HepG2 (cell line): ENCODE data around the gene IRAK3. TPM values are rescaled to one million over a fixed set of nuclear protein-coding genes. Genes with fewer than 3 reads are reported as not detected.

ENCODE experiments used
- ATAC-seq: fragments of 200-7000 bp; cut with Tn5 transposase; 3 replicates; pipeline ENCODE4 v1.9.1; 2020; ENCODE audit warnings: mild to moderate bottlenecking, moderate library complexity
- BruUV-seq: library from RNA; stranded (reverse); fragments of 400-500 nt; replicated peaks from 2 replicates; lab custom pipeline; 2021; lab: Mats Ljungman, UMichigan
- CTCF ChIA-PET: fragments of 300-600 bp; formaldehyde crosslinking; extraction: SDS; loops from one replicate; lab custom pipeline; 2021; ENCODE audit warnings: low total read pairs, inconsistent platforms, low intra/inter-chr PET ratio; lab: Yijun Ruan, JAX
- POLR2A ChIA-PET: fragments of 350-600 bp; sonication (Branson Sonifier 250); formaldehyde crosslinking; loops from one replicate; lab custom pipeline; 2020; ENCODE audit warnings: antibody characterized with exemption, inconsistent platforms; lab: Yijun Ruan, JAX
- DNase-seq: peaks from one replicate; pipeline ENCODE4 v3.0.0-alpha.2; 2015; ENCODE audit warnings: low spot score
- FAIRE-seq: peaks from 3 replicates; lab custom pipeline; 2011; peaks lifted over from hg19 to GRCh38; lab: Jason Lieb, UNC
- H2AFZ ChIP-seq: one replicate; pipeline ENCODE4 v1.6.1; 2011; ENCODE audit warnings: low read length, inconsistent platforms
- H3K27ac ChIP-seq: fragments of 300-600 bp; 3 replicates; pipeline ENCODE4 v1.8.0; 2011; ENCODE audit warnings: mixed run types, mild to moderate bottlenecking, mixed read lengths, low read length, inconsistent platforms; ENCODE audit not compliant: insufficient read depth; ENCODE audit errors: extremely low read length
- H3K27me3 ChIP-seq, 2 experiments: fragments of 200-600 bp in 1 of 2; 2 replicates in 1 of 2; 3 replicates in 1 of 2; pipeline versions ENCODE4 v1.6.0 to v1.8.0; 2011; ENCODE audit warnings: low read length in 2 of 2, mild to moderate bottlenecking in 2 of 2, moderate library complexity in 2 of 2, inconsistent platforms in 1 of 2; ENCODE audit not compliant: insufficient read depth in 2 of 2, control insufficient read depth in 1 of 2
- H3K36me3 ChIP-seq, 2 experiments: fragments of 200-600 bp in 1 of 2; replicated peaks in 1 of 2; 2 replicates in 1 of 2; 3 replicates in 1 of 2; pipeline versions ENCODE4 v1.5.1 to v1.8.0; 2011; ENCODE audit warnings: low read length in 2 of 2, inconsistent platforms in 1 of 2; ENCODE audit not compliant: insufficient read depth in 2 of 2, control insufficient read depth in 1 of 2
- H3K4me1 ChIP-seq: 2 replicates; pipeline ENCODE4 v1.5.1; 2012; ENCODE audit warnings: low read length, inconsistent platforms; ENCODE audit not compliant: insufficient read depth
- H3K4me2 ChIP-seq: 2 replicates; pipeline ENCODE4 v1.6.0; 2011; ENCODE audit warnings: low read depth, low read length, inconsistent platforms
- H3K4me3 ChIP-seq, 3 experiments: fragments of 200-600 bp in 1 of 3; sonication (generic), shearing (Covaris generic) in 1 of 3; replicated peaks in 1 of 3; 2 replicates each; pipeline ENCODE4 v1.5.1; 2011 to 2016; ENCODE audit warnings: low read length in 3 of 3, inconsistent platforms in 2 of 3, low read depth in 2 of 3, mild to moderate bottlenecking in 2 of 3, control low read depth in 1 of 3, mixed read lengths in 1 of 3; ENCODE audit not compliant: insufficient read depth in 1 of 3
- H3K79me2 ChIP-seq: one replicate; pipeline ENCODE4 v1.6.1; 2011; ENCODE audit warnings: low read length, inconsistent platforms; ENCODE audit not compliant: insufficient read depth
- H3K9ac ChIP-seq: 2 replicates; pipeline ENCODE4 v1.6.0; 2011; ENCODE audit warnings: mild to moderate bottlenecking, low read depth, low read length, inconsistent platforms; ENCODE audit not compliant: insufficient read depth
- H3K9me3 ChIP-seq: 2 replicates; pipeline ENCODE4 v1.5.1; 2012; ENCODE audit warnings: mild to moderate bottlenecking, low read length
- H4K20me1 ChIP-seq: 2 replicates; pipeline ENCODE4 v1.6.0; 2011; ENCODE audit warnings: inconsistent platforms, mild to moderate bottlenecking, low read length, moderate library complexity; ENCODE audit not compliant: insufficient read depth
- AKAP8 ChIP-seq: sonication (generic); formaldehyde crosslinking; IDR thresholded peaks from 2 replicates; pipeline ENCODE4 v1.5.1; 2020; ENCODE audit warnings: mild to moderate bottlenecking, missing genetic modification reagents
- CSRNP2 ChIP-seq: sonication (generic); formaldehyde crosslinking; conservative IDR thresholded peaks from 2 replicates; pipeline ENCODE4 v1.8.0; 2022; ENCODE audit warnings: low read depth, missing genetic modification reagents
- FLYWCH1 ChIP-seq: sonication (generic); formaldehyde crosslinking; IDR thresholded peaks from 2 replicates; pipeline ENCODE4 v1.8.1; 2023; ENCODE audit warnings: mild to moderate bottlenecking, missing genetic modification reagents
- HDAC2 ChIP-seq: sonication (generic); formaldehyde crosslinking; IDR thresholded peaks from 2 replicates; pipeline ENCODE4 v1.4.0; 2020; ENCODE audit warnings: missing genetic modification reagents
- HNRNPLL ChIP-seq: fragments of 200-400 bp; formaldehyde crosslinking; IDR thresholded peaks from 2 replicates; pipeline ENCODE4 v1.6.1; 2017; ENCODE audit warnings: mild to moderate bottlenecking, low read depth, low read length; ENCODE audit not compliant: poor library complexity, severe bottlenecking
- MATR3 ChIP-seq: sonication (generic); formaldehyde crosslinking; IDR thresholded peaks from 2 replicates; pipeline ENCODE4 v1.4.0; 2020; ENCODE audit warnings: missing genetic modification reagents
- ONECUT2 ChIP-seq: sonication (generic); formaldehyde crosslinking; IDR thresholded peaks from 2 replicates; pipeline ENCODE4 v1.4.0; 2020; ENCODE audit warnings: missing genetic modification reagents
- RXRA ChIP-seq: sonication (generic); formaldehyde crosslinking; IDR thresholded peaks from 2 replicates; pipeline ENCODE4 v1.5.1; 2020; ENCODE audit warnings: missing genetic modification reagents
- ZBTB34 ChIP-seq: sonication (generic); formaldehyde crosslinking; IDR thresholded peaks from 2 replicates; pipeline ENCODE4 v1.8.0; 2022; ENCODE audit warnings: mild to moderate bottlenecking, missing genetic modification reagents
- ZC3H13 ChIP-seq: sonication (generic); formaldehyde crosslinking; IDR thresholded peaks from 2 replicates; pipeline ENCODE4 v1.8.1; 2023; ENCODE audit warnings: mild to moderate bottlenecking, missing genetic modification reagents, moderate library complexity
- ZMYM4 ChIP-seq: sonication (generic); formaldehyde crosslinking; IDR thresholded peaks from 2 replicates; pipeline ENCODE4 v1.8.1; 2023; ENCODE audit warnings: mild to moderate bottlenecking, missing genetic modification reagents
- ZNF18 ChIP-seq: sonication (generic); formaldehyde crosslinking; IDR thresholded peaks from 2 replicates; pipeline ENCODE4 v1.8.0; 2022; ENCODE audit warnings: mild to moderate bottlenecking, missing genetic modification reagents; ENCODE audit not compliant: insufficient replicate concordance
- ZNF256 ChIP-seq: sonication (generic); formaldehyde crosslinking; conservative IDR thresholded peaks from 2 replicates; pipeline ENCODE4 v1.4.0; 2020; ENCODE audit warnings: missing genetic modification reagents
- ZNF3 ChIP-seq: IDR thresholded peaks from 2 replicates; pipeline ENCODE4 v1.7.0; 2017; ENCODE audit warnings: inconsistent platforms
- WGBS: methylation state at CpG from one replicate; pipeline ENCODE4 v1.1.6; 2017; ENCODE audit warnings: low lambda C conversion rate; 5-methylcytosine and 5-hydroxymethylcytosine counted together
- in situ Hi-C: cut with HindIII; loops from 2 replicates; pipeline ENCODE4 v1.10.0; 2017; ENCODE audit warnings: low pct_unique_long_range_greater_than_20kb; ENCODE audit not compliant: extremely low pct_ligation_motif_present
- intact Hi-C: fragments of 100-400 bp; cut with micrococcal nuclease; formaldehyde crosslinking; loops from one replicate; pipeline ENCODE4 v1.10.0; 2022; ENCODE audit not compliant: unreplicated experiment
- polyA plus RNA-seq, 8 experiments: library from polyadenylated mRNA; depleted of rRNA in 3 of 8; stranded (reverse) in 7 of 8; unstranded in 1 of 8; fragments of >200 nt; fragmentation: Illumina TruSeq in 4 of 8; extraction: Trizol in 4 of 8; gene quantifications; 2 replicates each; pipeline versions ENCODE4 v1.2.1 to v1.2.3, GENCODE V29; 2011 to 2016; ENCODE audit warnings: low read depth in 4 of 8, missing spikeins in 1 of 8, mixed read lengths in 1 of 8; ENCODE audit not compliant: insufficient read depth in 1 of 8
- total RNA-seq, 5 experiments: library from RNA; depleted of rRNA; stranded (reverse); fragments of >200 nt; fragmentation: Illumina TruSeq; extraction: Trizol; gene quantifications; 2 replicates each; pipeline ENCODE4 v1.2.3, GENCODE V29; 2016; ENCODE audit warnings: low read depth in 1 of 5

The IRAK3 gene
- total and polyA plus RNA-seq, 2 of the 13 experiments (the other 11 are each of a cell fraction or from before 2014, with no cell fraction given), result 0.01 TPM; not detected in 1

- Histone ChIP-seq H2AFZ (no peak overlapping the region), H3K9ac (no peak overlapping the region), H3K79me2 (no peaks in the 10 kb centered on the region), H4K20me1 (no peaks in the 10 kb centered on the region), H3K27ac (no peak overlapping the region), H3K27me3 (no peaks in the 10 kb centered on the region; a peak in 1 of 5 replicates), H3K36me3 (no peaks in the 10 kb centered on the region), H3K4me1 (no peaks in the 10 kb centered on the region), H3K9me3 (0 out of 2 replicates have a peak, but pooled peaks cover 5% of the 10 kb centered on the region), H3K4me2 (no peak overlapping the region), H3K4me3 (no peak overlapping the region)
- ATAC-seq, result no peak
- intact Hi-C loops, result no loop called here
- in situ Hi-C loops, result no loop called here
- ChIA-PET POLR2A (no interaction called here), CTCF (no interaction called here)
- TF ChIP-seq ZNF256 (CRISPR knock-in tag) (no peak), ONECUT2 (CRISPR knock-in tag) (no peak), RXRA (no peak), ZBTB34 (CRISPR knock-in tag) (no peak), AKAP8 (CRISPR knock-in tag) (no peak), ZMYM4 (CRISPR knock-in tag) (no peak), ZNF3 (CRISPR knock-in tag) (no peak), FLYWCH1 (CRISPR knock-in tag) (no peak), ZC3H13 (CRISPR knock-in tag) (no peak)
- no TSS peak for BruUV-seq
- DNase-seq, result no peak
- WGBS, result 14% methylated on average over 4 of the region's 4 CpGs
- FAIRE-seq, result no peak
These were observed 14.8 kb downstream of the IRAK3 start for GRCh38 chr12:66203820-66204219.

GRCh38 chr12:66206141-66206540, 17.1 kb downstream of the IRAK3 start:
- Histone ChIP-seq H4K20me1 (no peaks in the 10 kb centered on the region), H3K27me3 (no peaks in the 10 kb centered on the region; a peak in 1 of 5 replicates), H3K4me3 (no peak overlapping the region), H3K9me3 (no peaks in the 10 kb centered on the region), H2AFZ (no peak overlapping the region), H3K9ac (no peak overlapping the region), H3K36me3 (no peaks in the 10 kb centered on the region), H3K27ac (no peak overlapping the region), H3K4me1 (no peaks in the 10 kb centered on the region), H3K4me2 (no peak overlapping the region), H3K79me2 (no peaks in the 10 kb centered on the region)
- in situ Hi-C loops, result no loop called here
- FAIRE-seq, result no peak
- no peak for ATAC-seq
- CTCF ChIA-PET, result no interaction called here
- intact Hi-C loops, result no loop called here
- POLR2A ChIA-PET, result no interaction called here
- WGBS, result 0% methylated on average over 1 of the region's 1 CpG
- DNase-seq, result no peak
- no TSS peak for BruUV-seq
- TF ChIP-seq CSRNP2 (CRISPR knock-in tag), result no peak
- no peak for TF ChIP-seq ZNF18 (CRISPR knock-in tag)
- no peak for TF ChIP-seq MATR3 (CRISPR knock-in tag)
- TF ChIP-seq HDAC2 (CRISPR knock-in tag), result no peak
- TF ChIP-seq HNRNPLL, result no peak
